Activated CD8-positive, alpha-beta memory T cell treated with anti-CD3 and anti-CD28 coated beads, Interleukin-2, amount 50 U/mL, for 4 hours (primary cell): ENCODE data around the gene GRB10.

Experiments
- DNase-seq: peaks from one replicate; pipeline ENCODE4 v3.0.0-alpha.2; 2020

Gene GRB10

DNA sequence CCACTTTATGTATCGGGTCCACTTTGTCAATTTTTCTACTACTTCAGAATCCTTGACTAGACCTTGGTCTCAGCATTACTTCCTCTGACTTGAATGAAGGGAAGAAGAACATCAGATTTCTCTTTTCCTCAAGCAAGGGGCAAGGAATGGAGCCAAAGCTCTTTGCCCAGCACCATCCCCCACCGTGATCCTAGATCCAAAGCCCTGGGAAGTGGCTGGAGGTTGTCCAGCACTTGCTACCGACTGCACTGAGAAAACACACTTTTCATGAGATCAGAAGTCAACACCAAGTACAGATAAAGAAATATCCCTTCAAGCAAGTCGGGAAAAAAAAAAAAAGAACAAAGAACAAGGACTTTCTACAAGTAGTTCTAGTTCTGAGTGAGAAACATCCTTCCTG is 115.4 kb downstream of the GRB10 start:
- no peak for DNase-seq

DNA sequence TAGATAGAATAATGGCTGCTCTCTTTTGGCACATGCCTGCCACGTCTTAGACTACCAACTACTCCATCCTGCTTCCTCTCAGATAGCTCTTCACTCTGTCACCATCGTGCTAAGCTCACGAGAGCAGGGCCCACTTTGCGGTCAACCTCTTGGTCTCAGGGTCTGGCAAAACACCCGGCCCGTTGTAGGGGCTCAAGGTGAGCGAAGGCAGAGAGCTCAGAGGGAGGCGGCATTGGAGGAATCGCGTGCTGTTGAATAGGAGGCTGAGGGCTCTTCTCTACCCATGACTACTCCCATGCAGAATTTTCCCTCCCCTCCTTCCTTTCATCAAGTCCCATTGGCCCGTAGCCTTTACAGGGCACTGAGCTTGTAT is 116.6 kb downstream of the GRB10 start:
- no peak for DNase-seq

DNA sequence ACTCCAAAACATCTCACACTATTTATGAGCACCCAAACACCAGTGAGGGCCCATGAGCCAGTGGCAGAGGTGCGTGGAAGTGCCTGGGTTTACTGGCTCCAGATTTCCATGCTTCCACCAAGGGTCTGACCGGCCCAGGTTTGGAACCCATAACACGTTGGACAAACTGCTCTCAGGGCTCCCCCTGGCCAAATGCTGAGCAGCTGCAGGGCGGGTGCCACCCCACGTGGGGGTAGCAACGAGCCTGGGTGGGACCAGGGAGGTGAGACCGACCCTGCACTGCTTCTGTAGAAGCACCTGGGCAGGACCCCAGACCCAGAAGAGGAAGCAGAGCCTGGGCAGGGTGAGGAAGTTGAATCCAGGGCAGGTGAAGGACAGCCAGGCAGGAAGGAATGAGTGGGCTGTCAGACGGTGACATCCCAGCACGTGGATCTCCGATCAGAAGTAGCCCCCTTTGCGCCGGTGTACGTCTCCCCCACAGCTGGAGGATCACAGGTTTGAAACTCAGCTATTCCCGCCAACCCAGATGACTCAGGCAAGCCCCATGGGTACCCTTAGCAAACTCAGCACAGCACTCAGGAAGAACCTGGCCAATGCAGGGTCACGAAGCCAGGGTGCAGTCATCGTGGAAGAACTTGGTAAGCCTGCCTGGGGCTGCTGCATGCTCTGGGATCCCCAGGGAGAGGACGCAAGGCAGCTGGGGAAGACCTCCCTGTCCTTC is 117.1 kb downstream of the GRB10 start:
- DNase-seq, result no peak

DNA sequence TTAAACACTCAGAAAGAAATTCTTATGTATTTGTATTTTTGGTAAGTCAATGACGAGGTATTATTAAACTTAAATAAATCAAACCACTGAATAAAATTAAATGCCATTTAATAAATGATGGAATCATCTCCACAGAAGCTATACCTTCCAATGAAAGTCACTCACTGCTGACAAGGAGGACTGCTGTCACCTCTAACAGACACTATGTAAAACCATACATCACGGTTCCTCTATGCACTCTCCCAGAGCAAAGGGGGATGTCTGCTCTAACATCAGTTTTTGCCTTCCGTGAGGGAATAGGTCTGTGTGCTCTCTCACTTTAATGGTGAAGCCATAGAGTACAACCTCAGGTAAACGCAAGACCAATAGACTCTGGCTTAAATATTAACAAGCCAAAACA is 117.8 kb downstream of the GRB10 start:
- DNase-seq, result no peak

DNA sequence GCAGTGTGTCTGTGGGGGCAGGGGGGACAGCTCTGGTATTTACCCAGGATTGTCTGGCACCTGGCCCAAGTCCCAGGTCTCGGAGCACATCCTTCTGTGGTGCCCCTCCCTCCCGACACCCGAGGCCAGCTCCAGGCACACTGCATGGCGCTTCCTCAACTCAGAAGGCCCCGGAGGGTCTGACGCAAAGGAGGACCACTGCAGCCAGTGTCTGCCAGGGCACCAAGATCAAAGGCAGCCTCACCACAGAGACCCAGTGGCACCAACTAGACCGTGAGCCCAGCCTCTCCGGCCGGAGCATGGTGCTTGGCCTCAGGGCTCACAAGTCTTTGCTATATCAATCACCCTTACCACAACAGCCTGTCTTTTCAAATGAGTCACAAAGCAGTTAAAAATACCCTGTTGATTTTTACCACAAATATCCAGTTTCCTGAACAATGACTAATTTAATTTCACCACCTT is 118.2 kb downstream of the GRB10 start:
- DNase-seq, result no peak

DNA sequence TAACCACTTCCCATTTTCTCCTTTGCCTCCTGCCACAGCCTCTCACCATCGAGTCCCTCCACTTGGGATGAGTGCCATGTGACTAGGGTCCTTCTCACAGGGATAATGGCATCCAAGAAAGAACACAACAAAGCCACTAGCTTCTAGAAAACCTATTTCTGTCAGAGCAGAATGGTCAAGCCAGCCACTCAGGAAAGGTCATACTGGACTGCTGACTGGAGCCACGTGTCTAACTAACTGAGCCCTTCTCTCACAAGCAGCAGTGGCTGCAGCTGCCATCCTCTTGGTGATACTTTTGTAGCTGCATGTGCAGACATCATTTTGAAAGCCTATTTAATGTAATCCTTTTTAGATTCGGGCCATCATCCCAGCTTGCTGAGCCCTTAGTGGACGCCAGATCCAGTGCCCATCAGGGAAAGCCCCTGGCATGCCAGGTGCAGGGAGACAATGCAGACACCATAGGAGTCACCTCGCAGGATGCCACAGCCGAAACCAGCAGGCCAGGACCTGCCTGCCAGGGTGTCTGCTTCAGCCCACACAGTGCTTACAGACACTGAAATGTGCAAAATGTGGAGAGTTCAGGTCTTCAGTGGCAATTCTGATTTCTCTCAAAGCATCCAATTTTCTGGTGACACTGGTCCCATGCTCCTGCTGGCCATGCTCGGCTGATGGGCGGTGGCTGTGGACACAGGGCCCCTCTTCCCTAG is 119.1 kb downstream of the GRB10 start:
- no peak for DNase-seq

DNA sequence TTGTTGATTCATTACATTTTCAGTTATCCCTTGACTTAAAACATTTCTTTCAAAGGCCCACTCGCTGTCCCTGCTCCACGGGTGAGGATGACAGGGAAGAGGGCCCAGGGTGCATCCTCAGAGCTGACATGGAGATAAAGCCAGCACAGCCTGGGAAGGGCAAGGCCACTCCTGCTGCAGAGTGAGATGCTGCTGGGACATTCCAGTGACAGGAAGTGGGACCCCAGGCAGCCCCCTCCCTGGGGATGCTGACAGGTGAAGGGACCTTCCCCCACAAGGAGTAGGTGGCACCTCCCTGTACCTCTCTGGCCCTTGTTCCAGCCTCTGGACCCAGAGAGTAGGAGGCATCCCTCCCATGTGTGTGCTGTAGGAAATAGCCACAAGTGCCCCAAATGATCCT is 119.7 kb downstream of the GRB10 start:
- no peak for DNase-seq

DNA sequence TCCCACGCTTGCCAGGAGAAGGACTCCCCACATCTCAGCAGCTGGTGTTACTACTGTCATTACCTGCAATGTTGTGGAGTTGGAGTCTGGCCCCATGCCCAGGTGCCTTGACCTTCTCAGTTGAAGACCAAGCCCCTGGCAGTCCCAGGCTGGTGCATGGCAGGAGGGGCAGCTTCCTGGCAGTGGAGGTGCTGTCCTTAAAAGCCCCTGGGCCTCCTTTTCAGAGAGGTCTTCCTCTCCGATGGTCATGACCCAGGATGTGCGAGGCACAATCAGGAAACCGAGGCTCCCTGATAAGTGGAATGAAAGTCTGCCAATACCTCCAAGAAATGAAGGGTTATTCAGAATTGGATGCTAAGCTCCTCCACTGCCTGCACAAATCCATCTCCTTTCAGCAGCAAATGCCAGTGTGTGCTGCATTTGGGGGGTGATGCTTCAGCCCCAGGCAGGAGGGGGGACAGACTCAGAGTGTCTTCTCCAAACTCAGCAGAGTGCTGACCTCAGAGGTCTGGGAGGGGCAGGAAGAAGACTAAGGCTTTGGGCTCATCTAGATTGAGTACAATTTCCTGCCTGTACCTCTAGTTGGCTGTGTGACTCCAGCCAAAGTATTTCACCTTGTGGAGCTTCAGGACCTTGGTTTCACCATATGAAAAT is 120.5 kb downstream of the GRB10 start:
- no peak for DNase-seq

DNA sequence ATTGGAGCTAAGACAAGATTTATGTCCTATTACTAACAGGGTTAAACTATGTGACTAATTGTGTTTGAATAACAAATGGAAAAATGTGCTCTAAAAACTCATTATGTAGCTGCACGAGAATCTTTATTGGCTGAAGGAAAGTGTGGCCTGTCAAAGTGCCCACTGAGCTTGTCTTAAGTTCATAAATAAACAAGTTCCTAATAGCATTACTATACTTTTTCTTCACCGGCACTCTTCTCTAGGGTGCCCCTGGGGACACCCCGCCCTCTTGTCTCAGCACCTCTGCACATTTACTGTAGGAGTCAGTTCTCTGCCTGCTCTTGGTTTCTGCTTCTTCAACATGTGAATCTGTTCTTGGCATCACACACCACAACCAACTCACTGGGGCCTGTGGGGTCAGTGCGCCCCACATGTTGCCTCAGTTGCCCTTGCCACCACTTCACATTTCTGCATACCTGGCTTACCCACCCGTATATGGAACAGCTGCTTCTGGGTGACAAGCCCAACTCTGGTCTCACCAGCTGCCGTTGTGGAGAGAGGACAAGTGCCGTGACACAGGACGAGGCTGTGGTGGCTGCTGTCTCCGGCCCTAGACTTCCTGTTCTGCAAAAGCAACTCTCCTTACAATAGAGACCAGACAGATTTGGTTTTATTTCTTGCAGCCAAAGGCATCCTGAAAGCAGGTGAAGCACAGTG is 121.2 kb downstream of the GRB10 start:
- no peak for DNase-seq

DNA sequence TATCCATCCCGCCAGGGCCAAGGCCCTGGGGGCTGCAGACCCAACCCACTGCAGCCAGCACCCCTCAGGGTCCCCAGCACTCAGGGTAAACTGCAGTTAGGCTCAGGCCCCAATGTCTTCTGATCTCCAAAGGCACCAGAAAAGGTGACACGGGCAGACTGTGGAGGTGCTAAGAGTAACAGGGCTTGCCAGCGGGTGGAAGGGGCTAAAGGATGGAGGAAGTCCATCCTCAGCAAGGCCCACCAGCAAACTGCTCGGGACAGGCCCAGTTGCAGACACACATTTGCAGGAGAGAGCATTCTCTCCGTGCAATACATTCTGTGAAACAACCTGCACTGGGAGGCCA is 121.9 kb downstream of the GRB10 start:
- DNase-seq, result no peak

DNA sequence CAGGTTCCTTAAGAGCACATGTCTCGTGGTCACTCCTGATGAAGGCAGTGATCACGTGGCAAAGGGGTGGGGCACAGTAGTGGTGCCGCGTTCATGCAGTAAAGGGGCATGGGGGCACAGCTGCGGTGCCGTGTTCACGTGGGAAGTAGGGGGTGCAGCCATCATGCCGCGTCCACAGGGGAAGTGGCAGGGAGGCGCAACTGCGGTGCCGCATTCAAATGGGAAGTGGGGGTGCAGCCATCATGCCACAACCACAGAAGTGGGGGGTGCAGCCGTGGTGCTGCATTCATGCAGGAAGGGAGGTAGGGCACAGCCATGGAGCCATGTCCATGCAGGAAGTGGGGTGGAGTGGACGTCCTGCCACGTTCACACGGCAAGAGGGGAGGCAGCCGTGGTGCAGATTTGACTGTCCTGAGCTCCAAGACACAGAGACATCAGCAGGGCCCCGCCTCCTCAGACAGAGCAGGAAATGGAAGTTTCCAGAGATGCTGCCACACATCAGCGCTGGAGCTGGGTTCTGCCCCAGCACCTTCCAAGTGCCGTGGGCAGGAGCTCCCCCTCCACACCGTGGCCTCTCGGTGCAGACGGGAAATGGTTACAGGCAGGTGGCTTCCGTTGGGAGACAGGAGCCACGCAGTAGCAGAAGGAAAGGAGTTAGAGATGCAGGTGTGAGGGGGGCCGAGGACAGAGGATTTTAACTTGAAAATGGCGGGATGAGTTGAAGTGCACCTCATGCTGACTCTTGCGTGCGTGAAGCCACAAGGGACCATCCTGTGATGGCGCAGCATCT is 122.5 kb downstream of the GRB10 start:
- DNase-seq, result peak; percentile 37

DNA sequence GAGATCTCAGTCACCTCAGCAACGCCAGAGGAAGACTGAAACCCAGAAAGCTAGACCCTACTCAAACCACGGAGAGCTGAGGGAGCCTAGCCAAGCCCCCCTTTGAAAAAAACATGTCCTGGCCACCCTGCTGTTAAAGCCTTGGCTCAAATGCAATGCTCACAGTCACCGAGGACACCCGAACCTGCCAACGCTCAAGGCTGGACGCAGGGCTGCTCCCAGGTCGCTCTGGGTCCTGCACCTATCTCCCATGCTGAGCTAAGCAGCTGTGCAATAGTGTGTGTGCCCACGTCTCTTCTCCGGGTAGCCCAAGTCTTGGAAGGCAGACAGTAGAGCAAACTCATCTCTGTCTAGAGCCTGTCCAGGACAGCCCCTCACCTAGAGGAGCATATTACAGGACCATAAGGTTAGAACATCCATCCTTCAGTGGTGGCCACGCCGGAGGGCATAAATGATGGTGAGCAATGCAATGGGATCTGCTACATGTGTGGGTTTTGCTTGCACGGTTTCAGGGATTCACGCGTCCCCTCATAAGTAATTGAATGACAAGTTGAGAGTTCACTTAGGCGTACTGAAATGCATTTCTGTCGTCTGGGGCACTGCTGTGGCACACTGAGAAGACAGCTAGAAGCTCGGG is 123.2 kb downstream of the GRB10 start:
- no peak for DNase-seq

DNA sequence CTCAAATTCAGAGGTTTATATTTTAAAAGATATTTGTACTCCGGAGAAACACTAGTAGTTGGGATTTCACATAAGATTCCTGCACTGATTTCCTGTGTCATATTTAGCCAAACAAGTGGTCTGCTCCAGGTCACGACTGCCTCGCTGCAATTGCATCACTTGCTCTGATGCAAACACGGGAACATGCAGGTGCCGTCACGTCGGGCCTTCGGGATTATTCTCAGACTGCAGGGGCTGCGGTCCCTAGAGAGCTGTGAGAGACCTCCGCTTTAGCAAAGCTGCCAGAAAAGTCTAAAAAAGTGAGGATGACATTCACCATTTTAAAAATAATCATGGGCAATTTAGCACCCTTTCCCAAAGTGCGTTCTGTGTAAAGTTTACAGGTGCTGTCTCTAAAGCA is 124.0 kb downstream of the GRB10 start:
- no peak for DNase-seq

DNA sequence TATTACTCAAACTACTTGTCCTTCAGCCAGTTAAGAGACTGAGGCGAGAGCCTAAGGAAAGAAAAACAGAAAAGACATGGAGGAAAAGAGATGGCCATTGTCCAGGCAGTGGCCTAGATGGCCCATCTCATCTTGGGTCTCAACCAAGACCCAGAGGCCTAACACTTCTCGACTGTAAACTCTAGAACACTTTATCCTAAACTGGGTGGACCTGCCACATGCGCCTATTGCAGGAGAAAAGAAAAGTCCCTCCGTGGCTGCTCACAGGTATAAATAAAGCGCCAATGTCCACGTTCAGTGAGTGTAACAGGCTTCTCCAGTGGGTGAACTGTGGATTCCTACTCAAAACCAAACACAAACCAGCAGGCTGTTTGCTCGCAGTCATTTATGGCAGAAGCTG is 124.8 kb downstream of the GRB10 start:
- no peak for DNase-seq

DNA sequence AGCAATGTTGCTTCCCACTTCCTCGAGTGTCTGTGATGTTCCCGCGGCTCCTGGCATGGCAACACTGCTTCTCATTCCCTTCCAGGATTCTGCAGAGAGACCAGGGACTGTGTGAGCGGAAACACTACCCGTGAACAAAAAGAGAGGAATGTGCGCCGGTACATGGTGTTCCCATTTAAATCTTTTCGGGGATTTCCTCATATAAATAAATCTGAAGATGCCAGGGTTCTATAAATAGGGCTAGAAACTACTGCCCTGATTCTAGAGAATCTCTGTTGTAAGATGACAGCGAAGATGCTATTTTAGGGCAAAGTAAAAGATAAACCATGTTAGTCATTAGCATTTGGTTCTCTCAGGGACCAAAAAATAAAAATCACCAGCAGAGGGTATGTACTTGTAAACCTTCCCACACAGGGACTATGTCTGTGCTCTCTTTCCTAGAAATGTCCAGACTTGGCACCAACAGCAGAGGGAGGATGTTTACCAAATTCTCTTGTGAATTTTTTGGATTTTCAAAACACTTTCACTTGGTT is 125.3 kb downstream of the GRB10 start:
- no peak for DNase-seq

DNA sequence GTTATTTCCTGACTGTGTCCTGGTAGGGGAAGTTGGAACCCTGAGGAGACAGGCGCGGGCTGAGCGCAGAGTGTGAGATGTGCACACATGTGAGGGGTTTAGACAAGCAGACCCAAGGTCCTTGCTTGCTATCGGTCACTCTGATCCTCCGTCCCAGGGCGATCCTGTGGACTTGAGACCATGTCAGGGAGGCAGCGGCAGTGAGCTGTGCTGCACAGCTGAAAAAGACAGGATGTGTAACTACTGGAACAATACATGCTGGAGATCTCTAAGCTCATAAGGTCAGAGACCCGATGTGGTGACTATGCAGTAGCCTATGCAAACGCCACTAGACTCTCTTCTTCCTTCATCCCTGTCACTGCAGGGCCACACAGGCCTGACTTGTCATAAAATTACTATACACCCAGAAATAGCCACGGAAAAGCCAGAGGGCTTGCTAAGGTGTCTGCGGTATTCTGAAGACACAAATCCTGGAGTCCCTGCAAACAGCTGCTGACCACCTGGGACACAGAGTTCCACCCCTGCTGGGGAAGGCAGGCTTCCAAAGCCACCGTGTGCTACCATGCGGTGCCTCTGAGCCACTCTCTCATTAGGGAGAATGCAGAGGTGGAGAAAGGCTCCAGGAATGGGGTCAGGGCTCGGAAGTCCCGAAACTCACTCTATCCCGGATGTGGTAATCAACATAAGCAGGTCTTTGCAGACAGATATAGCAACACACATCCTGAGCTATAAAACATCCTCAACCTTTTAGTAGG is 126.4 kb downstream of the GRB10 start:
- DNase-seq, result no peak

DNA sequence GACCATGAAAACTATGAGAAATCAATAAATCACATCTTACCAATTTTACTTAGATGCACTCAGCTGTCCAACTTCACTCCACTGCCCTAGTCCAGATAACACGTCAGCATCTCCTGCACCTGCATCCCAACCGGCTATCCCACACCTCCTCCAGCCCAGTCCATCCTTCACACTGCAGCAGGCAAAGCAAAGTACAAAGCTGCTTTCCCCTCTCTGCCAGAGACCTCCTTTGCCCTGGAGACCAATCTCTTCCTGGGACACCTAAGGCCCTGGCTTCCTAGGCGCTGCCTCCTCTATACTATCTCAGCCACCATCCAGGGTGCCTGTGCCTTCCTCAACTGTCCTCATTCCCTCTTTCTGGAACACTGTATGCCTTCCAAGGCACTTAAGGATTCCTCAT is 127.2 kb downstream of the GRB10 start:
- DNase-seq, result no peak

DNA sequence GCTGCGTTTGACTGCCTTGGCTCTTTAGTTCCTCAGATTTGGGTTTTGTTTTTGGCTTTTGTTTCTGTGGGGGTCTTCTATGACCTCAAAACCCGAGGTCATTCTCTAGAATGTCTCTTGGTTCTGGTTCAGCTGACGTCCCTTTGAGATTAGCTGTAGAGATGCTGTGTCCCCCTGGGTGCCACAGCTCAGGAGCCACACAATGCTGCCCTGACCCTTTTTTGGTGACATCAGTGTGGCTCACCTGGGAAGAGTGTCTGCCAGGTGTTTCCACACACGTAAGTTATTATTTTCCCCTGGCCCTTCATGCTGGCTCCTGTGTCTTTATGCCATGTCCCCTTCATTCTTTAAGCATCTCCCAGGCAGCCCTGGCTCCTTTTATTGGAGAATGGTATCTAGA is 127.7 kb downstream of the GRB10 start:
- DNase-seq, result no peak

DNA sequence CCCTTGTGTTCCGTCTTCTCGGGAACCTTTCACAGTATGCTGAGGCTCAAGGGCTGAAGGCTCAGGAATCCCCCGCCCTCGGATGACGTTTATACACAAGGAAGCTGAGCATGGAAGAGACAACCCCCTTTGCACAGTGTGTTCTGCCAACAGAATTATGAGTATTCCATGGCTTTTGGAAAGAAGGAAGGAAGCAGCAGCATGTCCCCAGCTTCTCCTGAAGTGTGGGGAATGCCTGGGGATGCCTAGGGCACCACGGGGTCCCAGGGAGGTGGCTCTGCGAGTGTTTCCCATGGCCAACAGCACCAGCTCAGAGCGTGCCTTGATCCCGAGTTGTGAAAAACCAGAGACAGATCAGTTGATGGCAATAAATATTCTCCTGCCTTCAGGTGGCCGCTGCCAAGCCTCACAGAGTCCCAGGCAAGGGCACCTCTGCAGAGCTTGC is 128.7 kb downstream of the GRB10 start:
- DNase-seq, result no peak

DNA sequence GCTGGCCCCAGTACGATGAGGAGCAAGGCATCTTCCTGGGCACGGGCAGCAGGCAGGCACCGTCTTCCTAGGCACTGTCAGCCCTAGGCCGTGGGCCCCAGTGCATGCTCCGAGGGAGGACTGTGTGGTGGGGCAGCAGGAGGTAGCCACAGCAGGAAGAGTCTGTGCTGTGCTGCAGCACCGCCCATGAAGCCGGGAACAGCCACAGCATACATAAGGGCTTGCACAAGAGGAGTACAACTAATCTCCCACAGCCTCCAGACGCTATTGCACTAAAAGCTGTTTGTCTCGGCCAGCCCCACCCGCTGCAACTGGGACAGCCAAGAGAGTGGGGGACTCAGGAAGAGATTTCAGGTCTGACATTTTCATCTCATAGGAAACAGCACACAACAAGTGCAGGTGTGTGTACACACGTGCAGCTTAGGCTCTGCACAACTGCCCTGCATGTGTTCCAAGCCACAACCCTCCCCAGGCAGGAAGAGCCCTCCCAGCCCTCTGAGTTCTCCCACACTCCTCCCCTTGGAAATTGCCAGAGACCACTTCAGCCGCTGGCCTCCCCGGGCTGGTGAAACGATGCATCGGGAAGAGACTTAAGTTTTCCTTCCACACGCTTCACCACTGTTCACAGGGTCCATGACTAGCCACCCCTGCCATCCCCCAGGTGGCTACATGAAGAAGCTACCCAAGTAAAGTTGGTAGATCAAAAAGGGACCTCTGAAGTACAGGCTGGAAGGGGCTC is 129.4 kb downstream of the GRB10 start:
- no peak for DNase-seq
